Osteoblast (primary cell): ENCODE data around the gene CXCL11. TPM values are rescaled to one million over a fixed set of nuclear protein-coding genes. Genes with fewer than 3 reads are reported as not detected.

Experiments used
- DNase-seq: peaks from one replicate; pipeline ENCODE4 v3.0.0; 2011; ENCODE audit warnings: low spot score, mixed read lengths; ENCODE audit not compliant: insufficient read length; ENCODE audit errors: missing footprints
- H2AFZ ChIP-seq: 2 replicates; pipeline ENCODE4 v1.6.0; 2011; ENCODE audit warnings: mild to moderate bottlenecking, low read length
- H3K27ac ChIP-seq: 2 replicates; pipeline ENCODE4 v1.5.1; 2011; ENCODE audit warnings: mild to moderate bottlenecking, low read depth, low read length, moderate library complexity
- H3K27me3 ChIP-seq: 2 replicates; pipeline ENCODE4 v1.6.0; 2012; ENCODE audit warnings: mild to moderate bottlenecking, control low read depth, inconsistent platforms, low read length, moderate library complexity; ENCODE audit not compliant: insufficient read depth
- H3K36me3 ChIP-seq: 2 replicates; pipeline ENCODE4 v1.5.1; 2011; ENCODE audit warnings: mild to moderate bottlenecking, low read length, control low read depth, moderate library complexity; ENCODE audit not compliant: insufficient read depth
- H3K4me1 ChIP-seq: 2 replicates; pipeline ENCODE4 v1.5.1; 2011; ENCODE audit warnings: mild to moderate bottlenecking, low read length, control low read depth, moderate library complexity; ENCODE audit not compliant: insufficient read depth
- H3K4me2 ChIP-seq: 2 replicates; pipeline ENCODE4 v1.6.0; 2011; ENCODE audit warnings: mild to moderate bottlenecking, low read length; ENCODE audit not compliant: insufficient read depth
- H3K4me3 ChIP-seq: fragments of 200-600 bp; sonication (generic); 3 replicates; pipeline ENCODE4 v1.5.1; 2012; ENCODE audit warnings: mild to moderate bottlenecking, low read length, inconsistent platforms; ENCODE audit not compliant: insufficient read depth
- H3K79me2 ChIP-seq: 2 replicates; pipeline ENCODE4 v1.6.0; 2012; ENCODE audit warnings: mild to moderate bottlenecking, low read length, control low read depth, inconsistent platforms; ENCODE audit not compliant: insufficient read depth
- H3K9me3 ChIP-seq: 2 replicates; pipeline ENCODE4 v1.5.1; 2011; ENCODE audit warnings: low read depth, low read length, control low read depth
- H4K20me1 ChIP-seq: 2 replicates; pipeline ENCODE4 v1.6.0; 2012; ENCODE audit warnings: mild to moderate bottlenecking, low read length, control low read depth; ENCODE audit not compliant: insufficient read depth
- total RNA-seq: library from RNA; depleted of rRNA; stranded (reverse); fragments of >200 nt; gene quantifications from 2 replicates; pipeline ENCODE4 v1.2.3, GENCODE V29; 2012
- TF ChIP-seq, protein P1 (sequence below): IDR thresholded peaks from 2 replicates; pipeline ENCODE4 v1.5.1; 2011; ENCODE audit warnings: mild to moderate bottlenecking, low read depth, low read length, moderate library complexity; ENCODE audit errors: extremely low read depth

The CXCL11 gene
- total RNA-seq, 1 donor: not detected

DNA sequence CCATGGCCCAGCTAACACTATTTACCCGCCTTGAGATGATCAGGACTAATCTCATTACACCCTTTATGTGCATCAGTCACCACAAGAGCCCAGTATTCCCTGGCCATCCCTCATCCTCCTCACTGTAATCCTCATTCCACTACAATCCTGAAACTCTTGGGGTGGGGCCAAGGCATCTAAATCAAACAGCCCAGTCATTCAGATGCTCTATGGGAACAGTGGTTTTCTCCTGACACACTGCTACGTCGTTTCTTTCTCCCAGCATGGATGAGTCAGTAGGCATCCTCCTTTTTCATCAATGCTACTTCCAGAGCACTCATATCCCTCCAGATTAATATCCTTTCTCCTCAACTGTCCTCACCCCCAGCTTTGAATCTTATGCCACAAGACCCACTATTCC is 50.8 kb downstream of the CXCL11 start:
- no peak overlapping the region for H3K4me3 ChIP-seq
- peak; percentile 85 for DNase-seq
- peaks cover 17% of the 10 kb centered on the region for H3K36me3 ChIP-seq
- H3K4me2 ChIP-seq: no peak overlapping the region
- TF ChIP-seq, protein P1, sequence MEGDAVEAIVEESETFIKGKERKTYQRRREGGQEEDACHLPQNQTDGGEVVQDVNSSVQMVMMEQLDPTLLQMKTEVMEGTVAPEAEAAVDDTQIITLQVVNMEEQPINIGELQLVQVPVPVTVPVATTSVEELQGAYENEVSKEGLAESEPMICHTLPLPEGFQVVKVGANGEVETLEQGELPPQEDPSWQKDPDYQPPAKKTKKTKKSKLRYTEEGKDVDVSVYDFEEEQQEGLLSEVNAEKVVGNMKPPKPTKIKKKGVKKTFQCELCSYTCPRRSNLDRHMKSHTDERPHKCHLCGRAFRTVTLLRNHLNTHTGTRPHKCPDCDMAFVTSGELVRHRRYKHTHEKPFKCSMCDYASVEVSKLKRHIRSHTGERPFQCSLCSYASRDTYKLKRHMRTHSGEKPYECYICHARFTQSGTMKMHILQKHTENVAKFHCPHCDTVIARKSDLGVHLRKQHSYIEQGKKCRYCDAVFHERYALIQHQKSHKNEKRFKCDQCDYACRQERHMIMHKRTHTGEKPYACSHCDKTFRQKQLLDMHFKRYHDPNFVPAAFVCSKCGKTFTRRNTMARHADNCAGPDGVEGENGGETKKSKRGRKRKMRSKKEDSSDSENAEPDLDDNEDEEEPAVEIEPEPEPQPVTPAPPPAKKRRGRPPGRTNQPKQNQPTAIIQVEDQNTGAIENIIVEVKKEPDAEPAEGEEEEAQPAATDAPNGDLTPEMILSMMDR: no peak
- H3K9me3 ChIP-seq: no peaks in the 10 kb centered on the region
- peaks cover 90% of the 10 kb centered on the region for H3K79me2 ChIP-seq
- peaks cover 45% of the 10 kb centered on the region for H4K20me1 ChIP-seq
- no peak overlapping the region for H2AFZ ChIP-seq
- peaks cover 22% of the 10 kb centered on the region for H3K4me1 ChIP-seq
- peak overlapping the region; percentile 63 for H3K27ac ChIP-seq
- no peaks in the 10 kb centered on the region for H3K27me3 ChIP-seq

Other genes with a start within 250 kb of the CXCL11 start
- not detected in 2 replicates for gene PPEF2, start 133.6 kb downstream of the CXCL11 start, total RNA-seq
- gene NAAA, start 95.1 kb downstream of the CXCL11 start, total RNA-seq: 25.6 and 27.9 TPM in 2 replicates
- 36.2 and 41.5 TPM in 2 replicates for gene SDAD1, start 45.1 kb downstream of the CXCL11 start, total RNA-seq
- not detected in 2 replicates for gene CXCL9, start 28.6 kb downstream of the CXCL11 start, total RNA-seq
- not detected in 2 replicates for gene CXCL10, start 12.6 kb downstream of the CXCL11 start, total RNA-seq
- under 0.01 TPM in 1 of 2 replicates, not detected in the other for gene ART3, start 38.6 kb upstream of the CXCL11 start, total RNA-seq
- 51.9 and 52.8 TPM in 2 replicates for gene NUP54, start 112.3 kb upstream of the CXCL11 start, total RNA-seq
- 200 and 216 TPM in 2 replicates for gene SCARB2, start 177.8 kb upstream of the CXCL11 start, total RNA-seq
- gene FAM47E, start 215.7 kb upstream of the CXCL11 start, total RNA-seq: under 0.01 and 0.36 TPM in 2 replicates